HG03558 (cell line): ENCODE measurements around the gene ETFA.

Source experiments
- ATAC-seq: cut with Tn5 transposase; IDR thresholded peaks from one replicate; pipeline ENCODE4 v1.9.1; 2021; ENCODE audit warnings: moderate number of reproducible peaks; ENCODE audit not compliant: unreplicated experiment; ENCODE audit errors: extremely low read depth

The ETFA gene

DNA sequence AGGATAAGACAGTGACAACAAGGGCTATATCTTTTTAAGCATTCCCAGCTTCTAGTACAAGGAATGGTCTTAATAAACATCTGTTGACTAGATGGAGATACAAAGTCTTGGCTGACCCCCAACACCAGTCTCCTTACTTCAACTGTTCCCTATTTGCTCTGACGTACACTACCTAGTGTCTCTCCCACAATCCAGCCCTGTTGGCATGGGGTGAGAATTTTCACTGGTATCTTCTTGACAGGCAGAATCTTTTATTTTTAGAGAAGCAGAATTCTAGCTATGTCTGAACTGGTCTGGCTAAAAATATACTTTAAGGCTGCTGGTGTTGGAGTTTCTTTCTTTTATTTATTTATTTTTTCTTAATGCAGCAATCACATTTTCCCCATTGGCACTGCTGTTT lies 82.0 kb downstream of the ETFA start:
- no peak for ATAC-seq

DNA sequence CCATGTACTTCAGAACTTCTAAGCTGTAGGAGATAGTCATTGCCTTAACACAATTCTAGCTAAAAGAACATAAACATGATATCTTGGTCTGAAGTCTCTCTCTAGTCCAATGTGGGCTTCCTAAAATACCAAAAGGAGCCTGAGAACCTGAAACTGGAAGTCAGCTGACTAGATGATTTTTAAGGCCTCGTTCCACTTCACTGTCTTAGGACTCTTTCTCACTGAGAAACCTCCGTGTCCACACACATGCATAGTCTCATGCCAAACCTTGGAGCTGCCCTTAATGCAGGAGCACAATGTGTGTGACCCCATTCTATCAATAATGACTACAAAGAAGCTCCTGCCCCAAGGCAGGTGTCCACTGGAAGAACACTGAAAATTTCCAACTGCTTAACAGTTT lies 87.7 kb downstream of the ETFA start:
- no peak for ATAC-seq

DNA sequence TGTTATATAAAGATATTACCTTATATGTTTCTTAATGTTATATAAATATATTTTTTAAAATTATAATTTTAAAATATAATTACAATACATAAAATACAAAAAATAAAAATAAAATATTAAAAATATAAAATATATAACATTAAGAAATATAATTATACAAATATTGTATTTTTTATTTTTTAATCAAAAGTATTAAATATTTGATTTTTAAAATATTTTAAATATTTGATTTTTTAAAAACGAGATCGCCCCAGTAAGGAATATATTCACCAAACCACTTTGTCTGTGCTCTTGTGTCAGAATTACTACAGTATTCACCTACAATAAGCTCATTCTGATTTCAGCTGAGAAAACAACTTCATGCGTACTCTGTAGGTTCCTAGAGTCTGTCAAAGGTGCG lies 89.1 kb downstream of the ETFA start:
- ATAC-seq = no peak

DNA sequence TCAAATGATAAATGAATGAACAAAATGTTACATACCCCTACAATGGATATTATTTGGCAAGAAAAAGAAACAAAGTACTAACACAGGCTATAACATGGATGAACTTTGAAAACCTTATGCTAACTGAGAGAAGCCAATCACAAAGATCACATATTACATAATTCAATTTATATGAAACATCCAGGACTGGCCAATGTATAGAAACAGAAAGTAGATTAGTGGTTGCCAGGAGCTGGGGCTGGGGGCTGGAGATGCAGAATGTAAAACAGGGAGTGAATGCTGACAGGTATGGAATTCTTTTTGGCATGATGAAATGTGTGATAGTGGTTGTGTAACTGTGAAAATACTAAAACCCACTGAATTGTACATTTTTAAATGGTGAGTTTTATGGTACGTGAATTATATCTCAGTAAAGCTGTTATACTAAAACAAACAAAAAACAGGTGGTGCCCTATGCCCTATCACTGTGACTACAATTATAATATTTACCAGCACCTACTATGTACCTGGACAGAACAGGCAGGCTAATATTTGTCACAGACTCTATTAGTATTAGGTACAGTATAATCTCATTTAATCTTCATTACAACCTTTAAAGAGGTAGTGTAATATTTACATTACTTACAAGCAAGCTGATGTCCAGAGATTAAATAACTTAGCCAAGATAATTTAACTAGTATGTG lies 90.0 kb downstream of the ETFA start:
- ATAC-seq = no peak

DNA sequence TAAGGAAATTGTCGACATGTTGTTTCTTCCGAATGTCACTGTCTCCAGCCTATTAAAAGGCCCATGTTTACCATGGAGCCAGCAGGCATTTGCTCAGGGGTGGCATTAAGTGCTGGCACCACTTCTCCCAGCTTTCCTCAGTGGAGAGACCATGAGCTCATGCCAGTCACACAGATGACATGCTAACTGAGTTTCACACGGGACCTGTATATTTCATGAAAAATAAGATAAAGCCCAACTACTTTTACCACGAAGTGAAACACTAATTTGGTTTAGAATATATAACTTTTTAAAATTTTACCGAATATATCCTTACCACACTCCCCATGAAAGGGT lies 93.4 kb downstream of the ETFA start:
- ATAC-seq = no peak

DNA sequence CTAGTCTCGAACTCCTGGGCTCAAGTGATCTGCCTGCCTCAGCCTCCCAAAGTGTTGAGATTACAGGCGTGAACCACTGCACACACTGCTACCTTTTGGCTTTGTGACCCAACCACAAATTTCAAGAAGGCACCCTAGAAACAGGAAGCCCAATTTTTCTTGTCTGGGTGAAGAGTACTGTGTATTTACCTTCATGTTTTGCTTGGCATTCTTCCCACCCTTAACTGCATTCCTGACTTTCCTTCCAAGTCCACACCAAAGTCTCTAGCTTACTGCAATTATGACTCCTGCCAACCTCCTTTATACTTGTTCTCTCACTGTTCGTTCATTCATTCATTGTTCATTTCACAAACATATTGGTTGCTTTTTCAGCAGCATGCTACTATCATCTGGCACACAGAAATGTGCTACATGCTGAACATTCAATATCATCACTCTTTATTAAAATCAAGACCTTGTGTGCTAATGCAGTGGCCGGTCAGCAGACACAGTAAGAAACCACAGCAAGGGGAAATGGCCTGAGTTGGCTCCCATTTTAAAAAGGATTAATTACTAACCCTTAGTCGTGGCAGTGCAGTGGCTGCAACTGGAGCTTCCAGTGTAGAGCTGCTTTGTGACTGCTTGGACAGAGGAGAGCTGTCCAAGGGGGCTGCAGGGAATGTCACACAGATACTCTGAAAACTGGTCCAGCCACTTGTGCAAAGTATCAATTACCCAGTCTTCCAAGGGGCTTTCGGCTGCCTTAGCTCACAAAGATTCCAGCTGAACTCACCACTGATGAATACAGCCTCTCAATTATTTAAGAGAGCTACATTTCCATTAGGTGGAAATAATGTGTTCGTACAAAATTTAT lies 94.0 kb downstream of the ETFA start:
- no peak for ATAC-seq

DNA sequence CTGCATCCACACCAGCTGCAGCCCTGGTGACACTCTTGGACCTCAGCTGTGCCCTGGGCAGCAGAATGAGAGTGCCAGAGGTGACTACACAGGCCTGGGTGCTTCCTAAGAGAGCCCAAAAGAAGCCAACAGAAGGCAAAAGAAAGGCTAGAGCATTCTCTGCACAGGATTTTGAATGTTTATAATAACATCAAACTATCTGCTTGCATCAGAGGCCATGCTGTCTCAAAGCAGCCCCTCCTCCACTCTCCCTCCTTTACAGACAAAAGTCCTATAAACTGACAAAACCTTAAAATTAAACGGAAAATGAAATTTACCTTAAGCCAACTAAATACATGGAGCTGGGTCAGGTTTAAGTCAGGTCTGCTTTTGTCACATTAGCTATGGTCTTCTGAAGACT lies 95.6 kb downstream of the ETFA start:
- ATAC-seq = no peak

DNA sequence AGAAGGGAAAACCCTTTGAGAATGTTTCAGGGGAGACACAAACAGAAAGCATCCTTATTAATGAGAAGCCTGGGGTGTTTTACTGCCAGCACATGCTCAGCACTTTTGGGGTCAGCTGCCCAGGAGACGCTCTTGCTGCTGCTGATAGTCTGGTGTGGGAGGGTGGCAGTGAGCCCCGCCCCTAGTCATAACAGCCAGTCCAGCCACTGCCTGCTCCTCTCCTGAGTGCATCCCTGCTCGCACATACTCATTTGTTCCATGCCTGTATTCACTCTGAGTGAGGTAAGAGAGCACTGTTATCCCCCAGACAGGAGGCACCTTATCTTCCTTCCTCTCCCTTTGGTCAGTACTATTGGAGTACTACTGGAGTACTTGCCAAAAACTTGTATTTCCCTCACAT lies 101.3 kb downstream of the ETFA start:
- no peak for ATAC-seq

DNA sequence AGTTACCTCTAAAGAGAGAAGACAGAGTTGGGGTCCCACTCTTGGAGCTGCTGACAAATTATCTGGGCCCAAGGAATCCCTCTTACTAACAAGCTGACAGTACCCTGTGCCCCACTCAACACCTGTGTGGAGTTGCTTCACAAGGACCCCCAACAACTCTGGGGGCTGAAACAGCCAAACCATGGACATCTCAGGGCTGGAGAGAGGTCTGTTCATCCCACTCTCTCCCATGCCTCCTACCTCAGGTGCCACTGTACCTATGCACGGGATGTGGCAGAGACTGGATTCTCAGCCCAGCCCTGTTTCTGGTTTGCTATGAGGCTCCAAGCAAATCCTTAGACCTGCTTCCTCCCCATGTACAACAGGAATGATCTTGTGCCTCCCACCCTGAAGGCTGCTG lies 101.7 kb downstream of the ETFA start:
- no peak for ATAC-seq

DNA sequence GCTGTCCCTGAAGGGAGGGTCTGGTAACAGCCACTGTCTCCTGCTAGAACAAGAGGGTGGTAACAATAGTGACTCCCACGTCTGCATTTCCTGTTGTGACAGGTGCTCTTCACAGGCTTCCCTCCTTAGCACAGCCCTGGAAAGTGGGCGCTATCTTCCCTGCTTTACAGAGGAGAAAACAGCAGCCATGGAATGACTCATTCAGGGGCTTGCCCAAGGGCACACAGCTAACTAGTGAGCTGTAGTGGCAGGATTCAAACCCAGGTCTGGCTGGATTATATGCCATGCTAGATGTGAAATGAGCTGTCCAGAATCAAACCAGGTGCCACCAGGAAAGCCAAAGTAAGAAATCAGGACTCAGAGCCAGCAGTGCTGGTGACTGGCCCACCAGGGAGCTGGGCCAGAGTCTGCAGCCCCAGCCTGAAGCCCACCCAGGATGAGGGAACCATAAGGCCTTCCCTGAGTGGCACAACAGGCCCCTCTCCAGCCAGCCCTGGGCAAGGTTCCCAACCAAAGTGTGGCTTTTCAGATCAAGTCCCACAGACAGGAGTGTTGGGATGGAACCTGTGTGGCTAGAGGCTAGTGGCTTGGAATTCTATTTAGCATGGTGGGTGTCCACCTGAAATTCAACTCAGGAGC lies 102.4 kb downstream of the ETFA start:
- no peak for ATAC-seq

DNA sequence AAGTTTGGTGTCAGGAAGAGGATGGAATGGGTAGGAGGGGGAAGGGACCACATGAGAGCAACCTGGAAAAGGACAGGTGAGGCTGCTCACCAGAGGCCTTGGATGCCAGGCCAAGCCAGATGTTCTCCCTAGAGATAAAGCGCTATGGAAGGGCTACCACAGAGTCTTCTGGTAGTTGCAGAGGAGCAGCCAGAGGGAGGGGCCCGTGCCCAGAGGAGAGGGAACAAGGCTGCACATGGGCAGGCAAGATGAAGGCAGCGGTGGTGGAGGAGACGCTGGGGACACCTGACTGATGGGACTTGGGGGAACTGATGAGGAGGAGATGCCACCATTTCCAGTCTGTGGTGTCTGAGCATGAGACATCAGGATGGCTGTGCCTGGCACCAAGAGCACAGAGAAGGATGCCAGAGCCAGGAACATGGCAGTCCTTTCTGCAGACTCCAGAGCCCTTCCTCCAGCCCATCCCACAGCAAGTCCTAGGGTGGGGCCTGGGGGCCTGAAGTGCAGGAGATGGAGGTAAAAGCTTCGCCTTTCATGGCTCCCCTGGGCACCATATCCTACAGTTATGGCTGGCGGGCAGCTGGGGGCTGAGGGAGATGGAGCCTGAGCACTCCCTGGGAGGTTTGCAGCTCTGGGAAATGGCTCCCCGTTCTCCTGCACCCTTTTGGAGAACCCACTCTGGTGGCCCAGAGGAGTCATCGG lies 103.0 kb downstream of the ETFA start:
- ATAC-seq = no peak

DNA sequence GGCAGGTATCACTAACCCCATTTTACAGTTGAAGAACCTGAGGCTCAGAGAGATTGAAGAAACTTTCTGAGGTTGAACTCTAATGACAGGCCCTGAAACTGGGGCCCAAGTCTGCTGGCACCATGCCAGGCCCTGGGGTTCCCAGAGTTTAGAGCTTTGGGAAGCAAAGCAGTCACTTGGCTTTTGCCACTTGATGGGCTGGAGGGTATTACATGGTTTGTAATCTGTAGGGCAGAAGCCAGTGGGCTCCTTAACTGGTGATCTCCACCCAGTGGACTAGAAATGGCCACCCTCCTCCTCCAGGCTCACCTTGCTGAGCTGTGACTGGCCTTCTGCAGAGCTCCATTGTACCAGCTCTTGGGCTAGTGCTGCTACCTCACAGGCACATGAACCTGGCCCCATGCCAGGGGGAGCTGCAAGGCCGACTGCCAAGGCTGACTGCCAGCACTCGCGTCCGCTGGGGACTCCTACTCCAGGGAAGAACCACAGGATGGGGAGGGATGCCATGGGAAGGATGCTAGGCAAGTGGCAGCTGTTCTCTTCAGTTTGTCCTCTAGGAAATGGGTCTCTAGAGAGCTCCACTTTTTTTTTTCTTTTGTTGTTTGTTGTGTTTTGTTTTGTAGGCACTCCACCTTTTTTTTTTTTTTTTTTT lies 104.8 kb downstream of the ETFA start:
- ATAC-seq = no peak

DNA sequence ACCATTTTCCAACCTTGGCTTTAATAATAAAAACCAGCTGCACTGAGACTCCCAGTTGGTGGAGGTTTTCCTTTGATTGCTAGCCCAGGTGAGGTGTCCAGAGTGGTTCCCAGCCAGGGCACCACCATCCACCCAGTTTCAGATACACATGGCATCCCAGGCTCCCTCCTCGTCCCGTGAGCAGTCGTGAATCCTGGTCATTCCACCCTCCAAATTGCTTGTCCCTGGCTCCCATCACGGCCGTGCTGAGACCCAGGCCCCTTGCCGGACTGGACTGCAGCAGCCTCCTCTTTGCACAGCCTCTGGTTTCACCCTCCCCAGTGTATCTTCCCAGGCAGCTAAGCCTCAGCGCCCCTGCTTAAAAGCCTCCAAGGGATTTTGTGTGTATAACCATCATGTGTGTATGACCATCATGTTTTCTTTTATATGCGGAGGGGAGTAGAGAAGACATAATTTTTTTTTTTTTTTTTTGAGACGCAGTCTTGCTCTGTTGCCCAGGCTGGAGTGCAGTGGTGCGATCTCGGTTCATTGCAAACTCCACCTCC lies 106.3 kb downstream of the ETFA start:
- ATAC-seq = no peak

DNA sequence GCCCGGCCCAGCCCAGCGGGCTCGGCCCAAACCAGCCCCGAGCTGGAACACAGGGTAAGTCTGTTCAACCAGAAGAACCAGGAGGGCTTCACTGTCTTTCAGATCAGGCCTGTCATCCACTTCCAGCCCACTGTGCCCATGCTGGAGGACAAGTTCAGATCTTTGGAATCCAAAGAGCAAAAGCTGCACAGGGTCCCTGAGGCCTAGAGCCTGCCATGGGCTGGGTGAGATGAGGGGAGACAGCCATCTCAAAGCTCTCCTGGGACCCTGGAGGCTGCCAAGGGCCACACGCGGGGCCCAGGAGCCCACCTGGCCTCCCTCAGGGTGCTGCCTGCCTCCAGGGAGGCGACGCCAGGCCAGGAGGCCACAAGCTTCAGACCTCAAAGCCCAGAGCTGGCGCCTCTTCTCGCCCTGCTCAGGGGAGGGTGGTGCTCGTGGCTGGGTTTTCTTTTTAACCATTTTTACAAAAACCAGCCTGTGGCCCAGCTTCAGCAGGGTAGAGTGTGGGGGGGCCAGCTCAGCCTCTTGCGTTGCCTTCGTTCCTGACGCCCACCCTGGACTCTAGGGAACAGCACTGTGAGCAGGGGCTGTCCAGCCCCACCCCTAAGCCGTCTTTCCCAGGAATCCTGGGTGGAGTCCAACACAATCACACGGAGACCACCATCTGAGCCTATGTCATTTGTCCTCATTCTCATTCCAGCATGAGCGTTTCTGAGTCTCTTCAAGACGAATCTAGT lies 107.0 kb downstream of the ETFA start:
- ATAC-seq = no peak

DNA sequence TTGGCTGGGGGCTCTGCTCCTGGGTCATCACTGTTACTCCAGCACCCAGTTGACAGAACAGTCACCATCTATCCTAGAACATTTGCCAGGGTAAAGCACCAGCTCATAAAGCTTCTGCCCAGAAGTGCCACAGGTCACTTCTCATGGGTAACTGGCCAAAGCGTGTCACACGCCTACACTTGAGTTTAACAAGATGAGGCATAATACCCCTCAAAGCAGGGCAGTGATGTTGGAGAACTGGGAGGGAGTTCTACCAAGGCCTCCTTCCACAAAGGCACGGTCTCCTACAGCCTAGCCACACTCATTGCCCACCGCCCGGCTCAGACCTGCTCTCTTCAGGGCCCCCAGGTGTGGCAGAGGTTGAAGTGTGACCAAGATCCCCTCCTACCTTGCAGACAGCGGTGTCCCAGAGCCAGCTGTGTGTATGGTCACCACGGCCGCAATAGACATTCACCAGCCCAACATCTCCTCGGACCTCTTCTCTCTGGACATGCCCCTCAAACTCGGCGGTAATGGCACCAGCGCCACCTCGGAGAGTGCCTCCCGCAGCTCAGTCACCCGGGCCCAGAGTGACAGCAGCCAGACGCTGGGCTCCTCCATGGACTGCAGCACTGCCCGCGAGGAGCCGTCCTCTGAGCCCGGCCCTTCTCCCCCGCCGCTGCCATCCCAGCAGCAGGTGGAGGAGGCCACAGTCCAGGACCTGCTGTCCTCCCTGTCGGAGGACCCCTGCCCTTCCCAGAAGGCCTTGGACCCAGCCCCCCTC lies 107.7 kb downstream of the ETFA start:
- ATAC-seq = no peak

DNA sequence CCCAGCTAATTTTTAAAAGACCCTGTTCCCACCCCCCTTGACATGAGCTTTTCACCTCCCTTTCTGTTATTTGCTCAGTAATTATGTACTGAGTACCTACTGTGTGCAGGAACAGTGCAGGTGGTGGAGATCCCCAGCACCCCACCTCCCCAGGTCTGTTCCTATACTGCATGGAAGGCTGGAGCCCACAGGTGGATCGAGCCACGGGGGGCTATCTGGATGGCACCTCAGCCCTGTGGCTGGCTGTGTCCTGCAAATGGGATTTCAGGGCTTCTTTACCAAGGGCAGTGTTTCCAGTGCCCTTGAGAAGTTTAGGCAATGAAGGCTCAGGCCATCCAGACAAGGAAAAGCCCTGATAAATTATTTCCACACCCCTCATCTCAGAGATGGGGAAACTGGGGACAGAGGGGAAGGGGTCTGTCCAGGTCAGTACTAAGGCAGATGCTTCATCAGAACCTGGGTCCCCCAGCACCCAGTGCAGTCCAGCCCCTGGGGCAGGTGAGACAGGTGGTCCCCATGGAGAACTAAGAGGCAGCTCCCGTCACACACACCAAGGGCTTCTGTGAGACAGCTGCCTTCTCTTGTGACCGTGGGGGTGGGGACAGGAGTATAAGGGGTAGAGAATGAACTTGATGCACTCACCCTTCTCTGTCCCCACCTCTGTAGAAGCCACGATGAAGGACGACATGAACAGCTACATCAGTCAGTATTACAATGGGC lies 109.6 kb downstream of the ETFA start:
- no peak for ATAC-seq

DNA sequence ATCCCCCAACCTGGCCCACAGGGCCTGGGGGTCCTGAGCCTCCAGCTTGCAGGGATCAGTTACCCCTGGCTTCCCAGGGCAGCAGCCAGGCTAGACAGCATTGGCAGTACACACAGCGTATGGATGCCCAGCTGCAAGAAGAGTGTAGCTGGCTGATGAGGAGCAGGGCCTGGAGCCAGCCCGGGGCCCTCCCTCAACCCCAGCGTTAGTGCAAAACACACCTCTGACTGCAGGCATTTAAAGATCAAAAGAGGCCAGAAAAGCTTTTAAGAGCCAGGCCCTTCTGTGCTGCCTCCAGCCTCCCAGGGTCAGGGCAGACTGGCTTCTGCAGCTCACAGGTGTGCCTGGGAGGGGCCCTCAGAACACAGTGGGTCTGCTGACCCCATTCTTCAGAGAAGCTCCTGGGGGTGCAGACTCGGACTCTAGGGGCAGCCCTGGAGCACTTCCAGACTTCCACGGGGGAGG lies 110.6 kb downstream of the ETFA start:
- no peak for ATAC-seq

DNA sequence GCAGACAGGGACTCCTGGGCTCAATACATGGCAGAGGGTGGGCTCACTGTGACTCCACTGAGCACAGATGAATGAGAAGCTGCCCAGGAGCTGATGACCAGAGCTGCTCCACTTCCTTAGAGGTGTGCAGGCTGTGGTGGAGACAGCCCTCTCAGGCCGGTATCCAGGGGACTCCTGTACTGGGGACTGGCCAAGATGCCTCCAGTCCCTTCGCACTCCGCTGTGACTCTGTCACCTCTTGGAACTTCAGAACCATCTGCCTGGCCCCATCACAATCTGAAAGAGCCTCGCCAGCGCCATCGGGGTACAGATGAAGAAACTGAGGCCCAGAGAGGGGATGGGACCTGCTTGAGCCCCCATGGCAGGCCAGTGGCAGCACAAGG lies 111.2 kb downstream of the ETFA start:
- ATAC-seq = no peak
